GM23248 (cell line): Measurements from ENCODE around the gene LPAR1.

ENCODE experiments used
- EZH2 ChIP-seq: fragments of 200-600 bp; sonication (generic); IDR thresholded peaks from 2 replicates; pipeline ENCODE4 v1.6.1; 2018; ENCODE audit warnings: antibody characterized with exemption, mild to moderate bottlenecking; ENCODE audit not compliant: insufficient read depth, poor library complexity, severe bottlenecking
- EZH2phosphoT487 ChIP-seq: fragments of 200-600 bp; sonication (generic); IDR thresholded peaks from 2 replicates; pipeline ENCODE4 v1.6.1; 2018; ENCODE audit warnings: antibody characterized with exemption, moderate library complexity, mild to moderate bottlenecking, low read depth; ENCODE audit not compliant: insufficient read depth

GRCh38 chr9:111056538-111056937 lies 18.3 kb upstream of the LPAR1 start:
- TF ChIP-seq EZH2 (no peak), EZH2phosphoT487 (no peak)
